Panc1 (cell line): ENCODE data around the gene PGPEP1. TPM values are rescaled to one million over a fixed set of nuclear protein-coding genes. Genes with fewer than 3 reads are reported as not detected.

Experiments
- ATAC-seq: fragments of 200-7000 bp; cut with Tn5 transposase; 2 replicates; pipeline ENCODE4 v1.9.1; 2020; ENCODE audit warnings: mild to moderate bottlenecking, moderate library complexity
- BruUV-seq: library from RNA; stranded (reverse); fragments of 400-500 nt; replicated peaks from 2 replicates; lab custom pipeline; 2021; lab: Mats Ljungman, UMichigan
- CTCF ChIA-PET: fragments of 300-600 bp; sonication (Branson Sonifier 250); formaldehyde crosslinking; loops from one replicate; lab custom pipeline; 2022; ENCODE audit warnings: antibody characterized with exemption; lab: Charles Lee
- POLR2A ChIA-PET: fragments of 300-600 bp; sonication (Branson Sonifier 250); formaldehyde crosslinking; loops from one replicate; lab custom pipeline; 2022; ENCODE audit warnings: antibody characterized with exemption; lab: Charles Lee
- DNase-seq: peaks from one replicate; pipeline ENCODE4 v3.0.0-alpha.2; 2010; ENCODE audit warnings: low read depth, low spot score
- H3K27ac ChIP-seq: 2 replicates; pipeline ENCODE4 v1.5.1; 2011; ENCODE audit warnings: mild to moderate bottlenecking, low read length, inconsistent platforms
- H3K27me3 ChIP-seq: fragments of 200-500 bp; sonication (Bioruptor generic); 2 replicates; pipeline ENCODE4 v1.6.0; 2014; ENCODE audit warnings: low read length, inconsistent platforms; ENCODE audit not compliant: control insufficient read depth, insufficient read depth
- H3K36me3 ChIP-seq: fragments of 200-500 bp; sonication (Bioruptor generic); 2 replicates; pipeline ENCODE4 v1.5.1; 2014; ENCODE audit warnings: inconsistent platforms, mild to moderate bottlenecking, low read length, moderate library complexity; ENCODE audit not compliant: control insufficient read depth, insufficient read depth
- H3K4me1 ChIP-seq: 2 replicates; pipeline ENCODE4 v1.5.1; 2011; ENCODE audit warnings: inconsistent platforms, mild to moderate bottlenecking, low read length, moderate library complexity; ENCODE audit not compliant: control insufficient read depth, insufficient read depth
- H3K4me3 ChIP-seq, 2 experiments: 2 replicates each; pipeline ENCODE4 v1.5.1; 2011 to 2012; ENCODE audit warnings: low read depth in 2 of 2, low read length in 2 of 2, mild to moderate bottlenecking in 2 of 2, inconsistent platforms in 1 of 2, moderate library complexity in 1 of 2
- H3K9me3 ChIP-seq: fragments of 200-500 bp; sonication (Bioruptor generic); 2 replicates; pipeline ENCODE4 v1.5.1; 2014; ENCODE audit warnings: low read depth, mild to moderate bottlenecking, inconsistent platforms, low read length, moderate library complexity; ENCODE audit not compliant: control insufficient read depth, insufficient read depth
- CTCF ChIP-seq: fragments of 450-650 bp; IDR thresholded peaks from 2 replicates; pipeline ENCODE4 v1.5.1; 2017; ENCODE audit warnings: mild to moderate bottlenecking
- POLR2AphosphoS5 ChIP-seq: IDR thresholded peaks from 2 replicates; pipeline ENCODE4 v1.6.1; 2012; ENCODE audit warnings: mild to moderate bottlenecking, low read depth, low read length, moderate library complexity
- SIN3A ChIP-seq: IDR thresholded peaks from 2 replicates; pipeline ENCODE4 v1.6.1; 2012; ENCODE audit warnings: low read depth, mild to moderate bottlenecking, low read length, moderate library complexity, borderline replicate concordance; ENCODE audit not compliant: insufficient read depth
- TCF7L2 ChIP-seq: IDR thresholded peaks from 2 replicates; pipeline ENCODE4 v1.6.1; 2011; ENCODE audit warnings: mild to moderate bottlenecking, low read depth, low read length, inconsistent platforms
- in situ Hi-C: cut with HindIII; loops from 2 replicates; pipeline ENCODE4 v1.10.0; 2016; ENCODE audit warnings: low sequenced_read_pairs, low pct_unique_long_range_greater_than_20kb
- intact Hi-C: fragments of 100-400 bp; cut with micrococcal nuclease; formaldehyde crosslinking; loops from one replicate; pipeline ENCODE4 v1.10.0; 2022; ENCODE audit not compliant: unreplicated experiment
- total RNA-seq: library from RNA; stranded (reverse); gene quantifications from one replicate; pipeline ENCODE4 v1.2.1, GENCODE V29; 2021; ENCODE audit not compliant: unreplicated experiment
- TF ChIP-seq, protein P1 (sequence below), 2 experiments: IDR thresholded peaks; 2 replicates each; pipeline ENCODE4 v1.6.1; 2011 to 2012; ENCODE audit warnings: low read depth in 2 of 2, control low read depth in 1 of 2, low read length in 1 of 2, mild to moderate bottlenecking in 1 of 2, moderate library complexity in 1 of 2; ENCODE audit not compliant: insufficient read depth in 1 of 2

Gene PGPEP1
- total RNA-seq, 1 experiment from 2014 or later = 36.3 TPM

- CTCF ChIA-PET = no interaction called here
- TF ChIP-seq TCF7L2 = no peak
- TF ChIP-seq, protein P1, sequence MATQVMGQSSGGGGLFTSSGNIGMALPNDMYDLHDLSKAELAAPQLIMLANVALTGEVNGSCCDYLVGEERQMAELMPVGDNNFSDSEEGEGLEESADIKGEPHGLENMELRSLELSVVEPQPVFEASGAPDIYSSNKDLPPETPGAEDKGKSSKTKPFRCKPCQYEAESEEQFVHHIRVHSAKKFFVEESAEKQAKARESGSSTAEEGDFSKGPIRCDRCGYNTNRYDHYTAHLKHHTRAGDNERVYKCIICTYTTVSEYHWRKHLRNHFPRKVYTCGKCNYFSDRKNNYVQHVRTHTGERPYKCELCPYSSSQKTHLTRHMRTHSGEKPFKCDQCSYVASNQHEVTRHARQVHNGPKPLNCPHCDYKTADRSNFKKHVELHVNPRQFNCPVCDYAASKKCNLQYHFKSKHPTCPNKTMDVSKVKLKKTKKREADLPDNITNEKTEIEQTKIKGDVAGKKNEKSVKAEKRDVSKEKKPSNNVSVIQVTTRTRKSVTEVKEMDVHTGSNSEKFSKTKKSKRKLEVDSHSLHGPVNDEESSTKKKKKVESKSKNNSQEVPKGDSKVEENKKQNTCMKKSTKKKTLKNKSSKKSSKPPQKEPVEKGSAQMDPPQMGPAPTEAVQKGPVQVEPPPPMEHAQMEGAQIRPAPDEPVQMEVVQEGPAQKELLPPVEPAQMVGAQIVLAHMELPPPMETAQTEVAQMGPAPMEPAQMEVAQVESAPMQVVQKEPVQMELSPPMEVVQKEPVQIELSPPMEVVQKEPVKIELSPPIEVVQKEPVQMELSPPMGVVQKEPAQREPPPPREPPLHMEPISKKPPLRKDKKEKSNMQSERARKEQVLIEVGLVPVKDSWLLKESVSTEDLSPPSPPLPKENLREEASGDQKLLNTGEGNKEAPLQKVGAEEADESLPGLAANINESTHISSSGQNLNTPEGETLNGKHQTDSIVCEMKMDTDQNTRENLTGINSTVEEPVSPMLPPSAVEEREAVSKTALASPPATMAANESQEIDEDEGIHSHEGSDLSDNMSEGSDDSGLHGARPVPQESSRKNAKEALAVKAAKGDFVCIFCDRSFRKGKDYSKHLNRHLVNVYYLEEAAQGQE (IDR thresholded peaks at IDR 0.05; ENCODE audit: insufficient read depth in 1 of 2, low read depth in 2 of 2, low read length in 1 of 2) = no peak
- no peak for TF ChIP-seq POLR2AphosphoS5
- no peak for TF ChIP-seq CTCF
- no peak for TF ChIP-seq SIN3A
- BruUV-seq = no TSS peak
- no peak for DNase-seq
- ATAC-seq = no peak
- POLR2A ChIA-PET = no interaction called here
- Histone ChIP-seq H3K4me1 (peaks cover 26% of the 10 kb centered on the region), H3K9me3 (no peaks in the 10 kb centered on the region), H3K4me3 (no peak overlapping the region), H3K27ac (no peak overlapping the region), H3K27me3 (no peaks in the 10 kb centered on the region), H3K36me3 (no peaks in the 10 kb centered on the region)
- in situ Hi-C loops (no loop called here), intact Hi-C loops (no loop called here)
These were observed 41.8 kb upstream of the PGPEP1 start for GRCh38 chr19:18298601-18299000.

DNA sequence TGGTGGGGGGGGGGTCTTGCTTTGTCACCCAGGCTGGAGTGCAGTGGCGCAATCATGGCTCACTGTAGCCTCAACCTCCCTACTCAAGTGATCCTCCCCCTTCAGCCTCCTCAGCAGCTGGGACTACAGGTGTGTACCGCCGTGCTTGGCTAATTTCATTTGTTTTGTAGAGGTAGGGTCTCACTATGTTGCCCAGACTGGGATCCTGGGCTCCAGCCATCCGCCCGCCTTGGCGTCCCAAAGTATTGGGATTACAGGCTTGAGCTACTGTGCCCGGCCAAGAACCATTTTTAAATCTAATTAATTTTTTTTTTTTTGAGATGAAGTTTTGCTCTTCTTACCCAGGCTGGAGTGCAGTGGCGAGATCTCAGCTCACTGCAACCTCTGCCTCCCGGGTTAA is 40.7 kb upstream of the PGPEP1 start:
- POLR2A ChIA-PET = interaction anchor here (0.6 to 1.2 kb wide), 3 partner anchors 18 to 411 kb away, joined by 3 read pairs; partner anchors contain the start of gene JUND
- Histone ChIP-seq H3K9me3 (no peaks in the 10 kb centered on the region), H3K4me3 (no peak overlapping the region), H3K27me3 (no peaks in the 10 kb centered on the region), H3K36me3 (no peaks in the 10 kb centered on the region), H3K27ac (no peak overlapping the region), H3K4me1 (peaks cover 29% of the 10 kb centered on the region)
- no peak for ATAC-seq
- DNase-seq = no peak
- no TSS peak for BruUV-seq
- TF ChIP-seq, protein P1 (IDR thresholded peaks at IDR 0.05; ENCODE audit: insufficient read depth in 1 of 2, low read depth in 2 of 2, low read length in 1 of 2) = no peak
- CTCF ChIA-PET = no interaction called here
- in situ Hi-C loops = no loop called here
- intact Hi-C loops = no loop called here
